HEK293 (cell line): ENCODE data around the gene LRP3.

Source experiments
- CTCF ChIA-PET: fragments of 350-600 bp; formaldehyde crosslinking; extraction: SDS; loops from one replicate; lab custom pipeline; 2021; ENCODE audit warnings: antibody characterized with exemption; lab: Yijun Ruan, JAX
- POLR2A ChIA-PET: fragments of 300-600 bp; formaldehyde crosslinking; extraction: SDS; loops from one replicate; lab custom pipeline; 2020; ENCODE audit warnings: antibody characterized with exemption, inconsistent platforms; lab: Yijun Ruan, JAX
- H3K27ac ChIP-seq: fragments of 200-500 bp; sonication (Bioruptor generic); 2 replicates; pipeline ENCODE4 v1.5.1; 2014; ENCODE audit warnings: low read depth, low read length, control low read depth, inconsistent platforms; ENCODE audit errors: extremely low read depth
- H3K36me3 ChIP-seq, 2 experiments: fragments of 200-500 bp in 1 of 2; sonication (Bioruptor generic) in 1 of 2; 1 replicate in 1 of 2; 2 replicates in 1 of 2; pipeline ENCODE4 v1.5.1; 2014 to 2017; ENCODE audit warnings: inconsistent platforms in 2 of 2, low read length in 2 of 2; ENCODE audit not compliant: control insufficient read depth in 2 of 2, insufficient read depth in 1 of 2
- H3K4me1 ChIP-seq: fragments of 200-500 bp; sonication (Bioruptor generic); 2 replicates; pipeline ENCODE4 v1.5.1; 2014; ENCODE audit warnings: mild to moderate bottlenecking, low read length, inconsistent platforms; ENCODE audit not compliant: control insufficient read depth, insufficient read depth
- H3K4me3 ChIP-seq: 2 replicates; pipeline ENCODE4 v1.5.1; 2011; ENCODE audit warnings: low read depth, mild to moderate bottlenecking, control low read depth, low read length, moderate library complexity
- H3K9me3 ChIP-seq: fragments of 200-500 bp; sonication (Bioruptor generic); 2 replicates; pipeline ENCODE4 v1.5.1; 2014; ENCODE audit warnings: low read depth, low read length, inconsistent platforms; ENCODE audit not compliant: control insufficient read depth, insufficient read depth
- FEZF1 ChIP-seq: fragments of 450-650 bp; formaldehyde crosslinking; IDR thresholded peaks from 2 replicates; pipeline ENCODE4 v1.5.1; 2016; ENCODE audit warnings: missing biosample characterization, missing genetic modification characterization
- GLI2 ChIP-seq: fragments of 450-650 bp; formaldehyde crosslinking; IDR thresholded peaks from 2 replicates; pipeline ENCODE4; 2017; ENCODE audit warnings: missing biosample characterization, missing genetic modification characterization, low read depth, borderline replicate concordance
- ZNF223 ChIP-seq: fragments of 450-650 bp; formaldehyde crosslinking; IDR thresholded peaks from 2 replicates; pipeline ENCODE4 v1.5.1; 2016; ENCODE audit warnings: missing biosample characterization, missing genetic modification characterization
- ZNF23 ChIP-seq: fragments of 450-650 bp; formaldehyde crosslinking; IDR thresholded peaks from 2 replicates; pipeline ENCODE4 v1.5.1; 2016; ENCODE audit warnings: missing biosample characterization, missing genetic modification characterization, borderline replicate concordance
- ZNF335 ChIP-seq: fragments of 450-650 bp; formaldehyde crosslinking; conservative IDR thresholded peaks from 2 replicates; pipeline ENCODE4 v1.5.1; 2016; ENCODE audit warnings: missing biosample characterization, missing genetic modification characterization
- ZNF510 ChIP-seq: fragments of 450-650 bp; formaldehyde crosslinking; IDR thresholded peaks from 2 replicates; pipeline ENCODE4 v1.5.1; 2018; ENCODE audit warnings: mild to moderate bottlenecking, missing genetic modification characterization, missing biosample characterization; ENCODE audit not compliant: insufficient replicate concordance
- ZNF558 ChIP-seq: fragments of 450-650 bp; formaldehyde crosslinking; IDR thresholded peaks from 2 replicates; pipeline ENCODE4 v1.5.1; 2016; ENCODE audit warnings: missing biosample characterization, missing genetic modification characterization
- ZNF645 ChIP-seq: fragments of 450-650 bp; formaldehyde crosslinking; IDR thresholded peaks from 2 replicates; pipeline ENCODE4; 2016; ENCODE audit warnings: missing biosample characterization, missing genetic modification characterization
- ZNF677 ChIP-seq: fragments of 450-650 bp; IDR thresholded peaks from 2 replicates; pipeline ENCODE4 v1.5.0; 2018; ENCODE audit warnings: missing biosample characterization, mild to moderate bottlenecking, missing genetic modification characterization, moderate library complexity
- ZNF747 ChIP-seq: fragments of 450-650 bp; formaldehyde crosslinking; IDR thresholded peaks from 2 replicates; pipeline ENCODE4 v1.5.1; 2016; ENCODE audit warnings: missing biosample characterization, missing genetic modification characterization
- ZNF843 ChIP-seq: fragments of 450-650 bp; formaldehyde crosslinking; IDR thresholded peaks from 2 replicates; pipeline ENCODE4 v1.5.1; 2016; ENCODE audit warnings: missing biosample characterization, missing genetic modification characterization
- TF ChIP-seq, protein P1 (sequence below): fragments of 450-650 bp; formaldehyde crosslinking; IDR thresholded peaks from 2 replicates; pipeline ENCODE4 v1.5.1; 2016; ENCODE audit warnings: missing biosample characterization, missing genetic modification characterization
- TF ChIP-seq, protein P2 (sequence below): fragments of 450-650 bp; IDR thresholded peaks from 2 replicates; pipeline ENCODE4 v1.5.1; 2018; ENCODE audit warnings: missing biosample characterization, missing genetic modification characterization
- TF ChIP-seq, protein P3 (sequence below): fragments of 450-650 bp; formaldehyde crosslinking; IDR thresholded peaks from 2 replicates; pipeline ENCODE4 v1.5.1; 2016; ENCODE audit warnings: missing biosample characterization, missing genetic modification characterization

The LRP3 gene

DNA sequence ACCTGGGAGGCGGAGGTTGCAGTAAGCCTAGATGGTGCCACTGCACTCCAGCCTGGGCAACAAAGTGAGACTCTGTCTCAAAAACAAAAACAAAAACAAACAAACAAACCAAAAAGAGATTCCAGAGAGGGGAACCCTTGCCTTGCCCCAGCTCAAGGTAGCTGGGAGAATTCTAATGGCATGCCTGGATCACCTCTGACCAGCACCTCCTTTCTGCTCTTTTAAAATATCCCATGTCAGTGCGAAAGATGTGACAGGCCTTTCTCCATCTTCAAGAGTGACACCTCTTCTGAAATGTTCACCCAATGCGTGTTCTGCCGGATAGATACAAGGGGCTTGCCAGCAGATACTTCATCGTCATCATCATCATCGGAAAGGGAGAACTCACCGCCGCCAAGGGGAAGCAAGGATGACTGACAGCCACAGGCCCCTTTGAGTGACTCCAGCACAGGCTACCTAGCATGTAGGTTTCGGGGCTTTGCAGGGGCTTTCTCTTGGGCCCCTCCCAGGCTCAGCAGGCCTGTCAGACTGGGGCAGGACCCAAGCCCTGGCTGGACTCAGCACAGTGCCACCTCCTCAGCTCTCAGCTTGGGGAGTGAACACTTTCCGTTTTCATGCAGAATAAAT is 18.9 kb upstream of the LRP3 start:
- Histone ChIP-seq H3K36me3 (peaks cover 0 to 9% of the 10 kb centered on the region in 2 experiments; a peak in 1 of 3 replicates), H3K4me3 (no peak overlapping the region), H3K27ac (no peak overlapping the region; the same call in 1 of the 2 replicates), H3K9me3 (no peaks in the 10 kb centered on the region), H3K4me1 (peaks cover 20% of the 10 kb centered on the region)
- ChIA-PET CTCF (interaction anchor here (0.7 to 13.1 kb wide), 9 partner anchors 13 to 575 kb away, joined by 3 to 154 read pairs (median 3); partner anchors contain the start of gene LRP3), POLR2A (interaction anchor here (0.5 to 2.9 kb wide), 7 partner anchors 9 to 1308 kb away, joined by 4 to 43 read pairs (median 15); partner anchors contain the start of gene CEBPA)
- TF ChIP-seq ZNF335 (peak; percentile 66), GLI2 (tag by site-specific recombination) (no peak), ZNF558 (tag by site-specific recombination) (no peak), FEZF1 (tag by site-specific recombination) (no peak), ZNF23 (tag by site-specific recombination) (no peak), ZNF747 (no peak), ZNF843 (tag by site-specific recombination) (no peak), ZNF223 (tag by site-specific recombination) (peak; percentile 96), ZNF645 (tag by site-specific recombination) (0 out of 2 replicates have a peak, but pooled peaks have one; percentile 25), ZNF677 (tag by site-specific recombination) (no peak), ZNF510 (tag by site-specific recombination) (no peak)
- TF ChIP-seq, protein P1, sequence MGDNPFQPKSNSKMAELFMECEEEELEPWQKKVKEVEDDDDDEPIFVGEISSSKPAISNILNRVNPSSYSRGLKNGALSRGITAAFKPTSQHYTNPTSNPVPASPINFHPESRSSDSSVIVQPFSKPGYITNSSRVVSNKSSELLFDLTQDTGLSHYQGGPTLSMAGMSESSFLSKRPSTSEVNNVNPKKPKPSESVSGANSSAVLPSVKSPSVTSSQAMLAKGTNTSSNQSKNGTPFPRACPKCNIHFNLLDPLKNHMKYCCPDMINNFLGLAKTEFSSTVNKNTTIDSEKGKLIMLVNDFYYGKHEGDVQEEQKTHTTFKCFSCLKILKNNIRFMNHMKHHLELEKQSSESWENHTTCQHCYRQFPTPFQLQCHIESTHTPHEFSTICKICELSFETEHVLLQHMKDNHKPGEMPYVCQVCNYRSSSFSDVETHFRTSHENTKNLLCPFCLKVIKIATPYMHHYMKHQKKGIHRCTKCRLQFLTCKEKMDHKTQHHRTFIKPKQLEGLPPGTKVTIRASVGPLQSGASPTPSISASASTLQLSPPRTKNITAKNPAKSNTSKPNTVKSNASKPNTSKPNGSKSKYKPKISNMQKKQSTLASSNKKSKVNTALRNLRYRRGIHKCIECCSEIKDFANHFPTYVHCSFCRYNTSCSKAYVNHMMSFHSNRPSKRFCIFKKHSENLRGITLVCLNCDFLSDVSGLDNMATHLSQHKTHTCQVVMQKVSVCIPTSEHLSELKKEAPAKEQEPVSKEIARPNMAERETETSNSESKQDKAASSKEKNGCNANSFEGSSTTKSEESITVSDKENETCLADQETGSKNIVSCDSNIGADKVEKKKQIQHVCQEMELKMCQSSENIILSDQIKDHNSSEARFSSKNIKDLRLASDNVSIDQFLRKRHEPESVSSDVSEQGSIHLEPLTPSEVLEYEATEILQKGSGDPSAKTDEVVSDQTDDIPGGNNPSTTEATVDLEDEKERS (tag by site-specific recombination), result no peak
- TF ChIP-seq, protein P2, sequence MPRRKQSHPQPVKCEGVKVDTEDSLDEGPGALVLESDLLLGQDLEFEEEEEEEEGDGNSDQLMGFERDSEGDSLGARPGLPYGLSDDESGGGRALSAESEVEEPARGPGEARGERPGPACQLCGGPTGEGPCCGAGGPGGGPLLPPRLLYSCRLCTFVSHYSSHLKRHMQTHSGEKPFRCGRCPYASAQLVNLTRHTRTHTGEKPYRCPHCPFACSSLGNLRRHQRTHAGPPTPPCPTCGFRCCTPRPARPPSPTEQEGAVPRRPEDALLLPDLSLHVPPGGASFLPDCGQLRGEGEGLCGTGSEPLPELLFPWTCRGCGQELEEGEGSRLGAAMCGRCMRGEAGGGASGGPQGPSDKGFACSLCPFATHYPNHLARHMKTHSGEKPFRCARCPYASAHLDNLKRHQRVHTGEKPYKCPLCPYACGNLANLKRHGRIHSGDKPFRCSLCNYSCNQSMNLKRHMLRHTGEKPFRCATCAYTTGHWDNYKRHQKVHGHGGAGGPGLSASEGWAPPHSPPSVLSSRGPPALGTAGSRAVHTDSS (tag by site-specific recombination), result peak; percentile 80
- TF ChIP-seq, protein P3, sequence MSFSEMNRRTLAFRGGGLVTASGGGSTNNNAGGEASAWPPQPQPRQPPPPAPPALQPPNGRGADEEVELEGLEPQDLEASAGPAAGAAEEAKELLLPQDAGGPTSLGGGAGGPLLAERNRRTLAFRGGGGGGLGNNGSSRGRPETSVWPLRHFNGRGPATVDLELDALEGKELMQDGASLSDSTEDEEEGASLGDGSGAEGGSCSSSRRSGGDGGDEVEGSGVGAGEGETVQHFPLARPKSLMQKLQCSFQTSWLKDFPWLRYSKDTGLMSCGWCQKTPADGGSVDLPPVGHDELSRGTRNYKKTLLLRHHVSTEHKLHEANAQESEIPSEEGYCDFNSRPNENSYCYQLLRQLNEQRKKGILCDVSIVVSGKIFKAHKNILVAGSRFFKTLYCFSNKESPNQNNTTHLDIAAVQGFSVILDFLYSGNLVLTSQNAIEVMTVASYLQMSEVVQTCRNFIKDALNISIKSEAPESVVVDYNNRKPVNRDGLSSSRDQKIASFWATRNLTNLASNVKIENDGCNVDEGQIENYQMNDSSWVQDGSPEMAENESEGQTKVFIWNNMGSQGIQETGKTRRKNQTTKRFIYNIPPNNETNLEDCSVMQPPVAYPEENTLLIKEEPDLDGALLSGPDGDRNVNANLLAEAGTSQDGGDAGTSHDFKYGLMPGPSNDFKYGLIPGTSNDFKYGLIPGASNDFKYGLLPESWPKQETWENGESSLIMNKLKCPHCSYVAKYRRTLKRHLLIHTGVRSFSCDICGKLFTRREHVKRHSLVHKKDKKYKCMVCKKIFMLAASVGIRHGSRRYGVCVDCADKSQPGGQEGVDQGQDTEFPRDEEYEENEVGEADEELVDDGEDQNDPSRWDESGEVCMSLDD (tag by site-specific recombination), result 0 out of 2 replicates have a peak, but pooled peaks have one; percentile 29
